Stimulated activated CD8-positive, alpha-beta memory T cell treated with anti-CD3 and anti-CD28 coated beads, Interleukin-4, amount 100 ng/mL, for 48 hours (primary cell): Measurements from ENCODE around the gene GSG1L.

Source experiments
- DNase-seq: peaks from one replicate; pipeline ENCODE4 v3.0.0-alpha.2; 2020

The GSG1L gene

GRCh38 chr16:27805828-27806351, 257.6 kb downstream of the GSG1L start:
- no peak for DNase-seq

DNA sequence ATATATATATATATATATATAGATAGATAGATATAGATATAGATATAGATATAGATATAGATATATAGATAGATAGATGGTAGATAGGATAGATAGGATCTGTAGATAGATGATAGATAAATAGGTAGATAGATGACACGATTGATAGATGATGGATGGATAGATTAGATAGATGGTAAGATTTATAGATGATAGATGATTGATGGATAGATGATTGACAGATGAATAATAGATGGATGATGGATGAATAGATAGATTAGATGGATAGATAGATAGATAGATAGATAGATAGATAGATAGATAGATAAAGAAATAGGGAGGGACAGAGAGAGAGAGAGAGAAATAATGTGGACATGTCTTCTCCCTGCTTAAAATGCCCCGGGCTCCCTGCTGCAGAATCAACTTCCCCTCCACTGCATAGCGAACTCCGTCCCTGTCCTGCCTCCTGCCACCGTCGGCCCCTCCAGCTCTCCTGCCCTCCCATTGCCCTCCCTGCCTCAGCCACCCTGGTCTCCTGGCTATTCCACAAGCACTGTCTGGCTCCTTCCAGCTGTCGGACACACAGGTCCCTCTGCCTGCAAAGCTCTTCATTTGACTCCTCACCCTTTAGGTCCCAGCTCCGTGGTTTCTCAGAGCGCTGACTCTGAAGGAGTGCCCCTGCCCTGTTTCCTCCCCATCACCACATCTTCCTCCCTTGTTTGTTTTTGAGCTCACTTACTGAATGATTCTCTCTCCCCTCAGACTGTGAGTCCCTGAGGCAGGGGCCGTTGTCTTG, 259.6 kb downstream of the GSG1L start:
- no peak for DNase-seq

DNA sequence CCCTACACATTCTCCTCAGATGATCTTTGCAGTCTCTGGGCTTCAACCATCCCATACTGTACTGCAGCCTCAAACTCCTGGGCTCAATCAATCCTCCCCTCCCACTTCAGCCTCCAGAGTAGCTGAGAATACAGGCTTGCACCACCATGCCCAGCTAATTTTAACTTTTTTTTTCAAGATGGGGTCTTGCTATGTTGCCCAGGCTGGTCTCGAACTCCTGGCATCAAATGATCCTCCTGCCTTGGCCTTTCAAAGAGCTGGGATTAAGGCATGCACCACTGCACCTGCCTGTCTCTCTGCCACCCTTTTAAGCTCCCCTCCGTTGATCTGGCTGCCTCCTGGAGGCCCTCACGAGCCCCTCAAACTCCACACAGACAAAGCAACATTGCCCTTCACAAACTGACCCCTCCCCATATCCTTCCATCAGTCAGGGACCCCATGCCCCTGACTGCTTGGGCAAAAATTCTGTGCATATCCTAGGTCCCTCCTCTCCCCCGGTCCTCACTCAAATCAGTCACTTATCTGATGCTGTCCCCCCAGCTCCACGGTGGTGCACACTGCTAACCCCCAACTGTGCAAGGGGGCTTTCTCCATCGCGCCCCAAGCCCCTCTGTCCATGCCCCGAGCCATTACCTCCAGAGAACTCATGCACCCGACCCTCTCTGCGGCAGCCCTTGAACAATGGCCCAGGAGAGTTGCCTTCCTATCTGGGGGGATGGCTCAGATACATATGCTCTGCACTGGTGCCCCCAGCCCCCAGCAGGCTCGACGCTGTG, 260.7 kb downstream of the GSG1L start:
- no peak for DNase-seq

DNA sequence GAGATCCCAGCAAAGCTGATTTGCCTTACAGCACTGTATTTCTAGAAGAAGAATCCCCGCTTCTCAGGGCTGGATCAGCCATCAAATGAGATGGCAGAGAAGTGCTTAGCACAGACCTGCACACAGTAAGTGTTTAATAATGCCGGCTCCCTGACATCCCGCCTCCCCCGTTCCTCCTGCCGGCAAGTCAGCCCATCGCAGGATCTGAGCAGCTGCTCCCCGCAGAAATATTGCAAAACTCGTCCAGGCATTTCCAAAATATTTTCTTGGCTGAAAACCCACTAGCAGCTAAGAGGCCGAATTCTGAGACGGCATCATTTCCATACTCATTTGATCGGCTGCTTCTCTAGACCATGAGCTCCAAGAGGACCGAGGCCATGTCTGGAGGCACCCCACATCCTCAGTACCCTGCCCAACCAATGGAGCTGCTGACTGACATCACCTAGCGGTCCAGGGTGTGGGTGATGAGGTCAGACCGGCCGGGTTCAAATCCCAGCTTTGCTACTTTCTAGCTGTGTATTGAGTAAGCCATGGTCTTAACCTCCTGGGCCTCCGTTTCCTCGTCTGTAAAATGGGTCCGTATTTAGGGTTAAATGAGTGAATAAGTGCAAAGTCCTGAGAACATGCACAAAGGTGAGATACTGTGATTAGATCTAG, 262.1 kb downstream of the GSG1L start:
- no peak for DNase-seq

GRCh38 chr16:27800817-27801216, 262.7 kb downstream of the GSG1L start:
- no peak for DNase-seq

DNA sequence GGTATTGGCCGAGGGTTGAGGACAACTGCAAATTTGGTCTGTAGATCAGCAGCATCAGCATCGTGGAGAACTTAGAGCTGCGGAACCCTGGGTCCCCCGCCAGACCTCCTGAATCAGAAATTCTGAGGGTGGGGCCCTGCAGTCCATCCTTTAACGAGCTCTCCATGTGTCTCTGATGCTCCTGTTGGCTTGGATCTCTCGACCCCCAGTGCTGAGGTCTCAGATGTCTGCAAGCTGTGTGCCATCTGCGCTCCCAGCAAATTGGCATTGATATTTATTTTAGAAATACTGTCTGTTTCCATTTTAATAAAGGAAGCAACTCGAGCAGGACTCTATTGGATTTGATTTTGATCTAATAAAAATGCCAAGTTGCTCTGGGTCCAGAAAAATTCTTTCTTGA, 263.6 kb downstream of the GSG1L start:
- no peak for DNase-seq

DNA sequence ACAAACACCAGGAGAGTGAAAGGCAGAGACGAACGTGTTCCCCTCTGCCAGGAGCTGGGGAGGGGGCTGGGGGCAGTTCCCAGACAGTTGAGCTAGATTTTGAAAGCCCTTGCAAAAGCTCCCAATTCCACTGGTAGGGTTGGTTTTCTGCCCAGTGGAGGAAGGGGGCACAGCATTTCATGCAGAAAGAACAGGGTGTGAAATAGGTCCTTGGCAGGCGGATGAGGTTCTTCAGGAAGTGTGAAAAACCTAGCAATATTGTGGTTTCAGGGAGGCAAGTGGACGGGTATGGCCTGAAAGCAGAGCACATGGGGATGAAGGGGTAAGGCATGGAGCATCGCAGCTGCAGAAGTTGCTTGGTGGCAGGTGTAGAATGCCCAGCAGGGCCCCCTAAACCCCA, 265.3 kb downstream of the GSG1L start:
- DNase-seq: no peak

GRCh38 chr16:27795992-27796614, 267.4 kb downstream of the GSG1L start:
- DNase-seq: peak; percentile 58

DNA sequence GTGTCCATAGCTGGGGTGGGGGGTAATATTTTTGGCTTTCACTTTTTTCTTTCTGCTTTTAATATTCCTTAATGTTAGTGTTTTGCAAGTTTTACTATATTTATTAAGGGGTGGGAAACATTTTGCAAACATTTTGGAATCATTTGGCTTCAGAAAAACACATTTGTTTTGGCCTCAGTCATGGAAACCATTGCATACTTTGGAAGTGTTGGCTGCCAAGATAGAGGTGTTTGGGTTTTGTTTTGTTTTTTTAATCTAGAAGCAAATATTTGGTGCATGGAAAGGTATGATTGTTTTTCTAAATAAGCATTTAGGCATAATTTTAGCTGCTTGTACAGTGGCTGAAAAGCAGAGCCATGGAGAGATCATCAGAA, 270.3 kb downstream of the GSG1L start:
- DNase-seq: no peak

DNA sequence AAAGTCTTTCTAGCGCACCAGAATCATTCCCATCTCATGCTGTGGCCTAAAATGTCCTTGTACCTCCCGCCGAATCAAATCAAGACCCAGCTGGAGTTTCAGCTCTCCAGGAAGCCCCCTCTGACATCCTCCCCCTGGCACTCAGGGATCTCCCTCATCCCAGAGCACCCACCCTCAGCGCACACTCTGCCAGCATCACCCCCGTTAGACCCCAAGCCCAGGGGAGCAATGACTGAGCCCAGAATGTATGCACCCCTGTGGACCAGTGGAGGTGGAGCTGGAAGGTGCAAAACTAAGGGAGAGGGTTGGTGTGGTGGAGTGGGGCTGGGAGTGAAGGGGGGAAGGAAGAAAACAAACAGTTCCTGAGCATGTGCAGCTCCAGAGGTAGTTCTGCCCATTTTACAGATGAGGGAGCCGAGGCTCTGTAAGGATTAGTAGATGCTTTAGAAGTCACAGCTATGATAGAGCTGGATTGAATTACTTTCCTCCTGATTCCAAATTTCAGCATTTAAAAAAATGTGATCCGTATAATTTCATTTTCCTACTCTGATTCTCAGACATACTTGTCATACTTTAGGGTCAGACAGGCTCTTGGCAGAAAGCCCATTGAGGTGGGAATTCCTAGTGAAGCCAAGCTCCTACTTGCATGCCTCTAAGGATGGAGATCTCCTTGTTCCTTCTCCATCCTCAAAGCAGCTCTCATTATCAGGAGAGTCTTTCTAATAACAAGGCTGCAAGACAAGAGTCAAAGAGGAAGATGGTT, 270.8 kb downstream of the GSG1L start:
- DNase-seq: no peak

GRCh38 chr16:27791404-27791719, 272.2 kb downstream of the GSG1L start:
- no peak for DNase-seq

GRCh38 chr16:27790546-27791403, 272.7 kb downstream of the GSG1L start:
- DNase-seq: no peak

GRCh38 chr16:27789595-27790241, 273.8 kb downstream of the GSG1L start:
- no peak for DNase-seq

DNA sequence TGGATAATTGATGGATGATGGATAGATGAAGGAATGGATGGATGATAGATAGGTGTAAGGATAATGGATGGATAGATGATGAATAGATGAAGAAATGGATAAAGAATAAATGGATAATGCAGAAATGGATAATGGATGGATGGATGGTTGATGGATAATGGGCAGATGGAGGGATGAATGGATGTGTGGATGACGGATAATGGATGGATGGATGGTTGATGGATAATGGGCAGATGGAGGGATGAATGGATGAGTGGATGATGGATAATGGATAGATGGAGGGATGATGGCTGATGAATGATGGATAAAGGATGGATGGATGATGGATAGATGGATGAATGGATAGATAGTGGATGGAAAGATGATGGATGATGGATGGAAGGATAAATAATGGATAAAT, 274.4 kb downstream of the GSG1L start:
- DNase-seq: no peak

DNA sequence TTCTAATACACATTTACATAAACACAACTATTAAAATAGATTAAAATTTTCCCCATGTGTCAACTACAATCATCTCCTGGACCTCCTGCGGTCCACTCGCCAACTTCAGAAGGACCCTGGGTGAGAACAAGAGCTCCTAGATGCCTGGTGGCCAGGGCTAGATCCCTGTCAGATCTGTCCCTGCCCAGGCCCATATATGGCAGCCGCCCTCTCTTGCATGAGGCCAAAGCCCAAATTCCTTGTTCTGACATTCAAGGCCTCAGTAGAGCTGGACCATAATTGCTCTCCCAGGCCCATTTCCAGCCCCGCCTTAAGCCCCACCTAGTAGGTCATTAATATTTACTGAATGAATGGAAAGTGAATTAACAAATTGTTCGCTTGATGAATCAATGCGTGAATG, 275.8 kb downstream of the GSG1L start:
- no peak for DNase-seq

- DNase-seq: no peak
Measured at GRCh38 chr16:27786923-27787625, 276.4 kb downstream of the GSG1L start.

- no peak for DNase-seq
Measured at GRCh38 chr16:27786221-27786922, 277.1 kb downstream of the GSG1L start.

DNA sequence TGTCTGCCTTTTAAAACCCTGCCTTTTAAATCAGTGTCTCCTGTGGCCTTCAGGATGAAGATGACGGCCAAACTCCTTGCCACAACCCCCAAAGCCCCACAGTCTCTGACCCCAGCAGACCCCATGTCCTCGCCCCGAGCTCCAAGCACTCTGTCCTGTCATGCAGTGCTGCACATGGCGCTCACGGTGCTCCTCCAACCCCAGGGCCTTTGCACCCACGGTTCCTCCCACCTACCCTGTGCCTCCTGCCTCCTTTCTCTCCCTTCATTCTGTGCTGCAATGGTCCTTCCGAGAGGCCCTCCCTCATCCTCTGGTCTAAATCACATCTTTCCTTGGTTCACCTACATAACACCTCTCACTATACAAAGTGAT, 278.2 kb downstream of the GSG1L start:
- DNase-seq: no peak

DNA sequence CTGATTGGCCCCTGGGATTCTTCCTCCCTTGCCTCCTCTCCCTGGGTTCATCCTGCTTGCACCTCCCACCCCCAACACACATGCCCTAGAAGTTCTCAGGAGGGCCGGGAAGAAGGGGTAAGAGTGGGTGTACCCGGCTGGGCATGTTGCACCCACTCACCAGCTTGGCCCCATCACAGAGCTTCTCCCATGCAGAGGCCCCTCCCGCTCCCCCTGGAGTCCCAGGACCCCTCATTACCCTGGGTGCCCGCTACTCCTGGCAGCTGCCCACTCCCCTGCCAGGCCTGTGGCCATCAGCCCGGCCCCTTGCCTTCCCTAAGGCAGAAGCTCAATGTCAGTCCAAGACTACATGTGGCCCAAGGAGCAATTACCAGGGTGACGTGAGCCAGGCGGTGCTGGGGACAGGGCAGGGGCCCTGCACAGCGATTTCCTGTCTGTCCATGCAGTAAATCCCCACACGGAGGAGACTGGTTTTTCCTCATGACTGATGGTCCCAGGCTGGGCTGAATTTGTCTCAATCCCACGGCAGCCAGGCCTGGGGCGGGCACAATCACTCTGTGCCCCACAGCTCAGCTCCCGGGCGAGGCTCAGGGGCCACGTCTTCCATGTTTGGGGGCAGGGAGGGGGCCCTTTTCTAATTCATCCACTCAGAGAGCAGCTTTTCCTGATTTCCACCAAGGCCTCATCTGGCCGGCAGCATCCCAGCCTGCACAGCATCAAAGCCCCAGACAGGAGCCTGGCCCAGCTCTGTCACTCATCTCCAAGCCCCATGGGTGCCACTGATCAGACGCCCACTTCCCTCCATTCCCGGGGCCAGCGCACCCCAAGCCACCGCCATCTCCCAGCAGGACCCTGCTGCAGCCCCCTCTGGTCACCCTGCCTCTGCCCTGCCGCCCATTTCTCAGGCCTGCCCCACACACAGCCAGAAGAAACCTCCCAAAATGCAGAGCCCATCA, 278.9 kb downstream of the GSG1L start:
- no peak for DNase-seq
